Measurements from ENCODE around the gene SCAF1.

Gene SCAF1

DNA sequence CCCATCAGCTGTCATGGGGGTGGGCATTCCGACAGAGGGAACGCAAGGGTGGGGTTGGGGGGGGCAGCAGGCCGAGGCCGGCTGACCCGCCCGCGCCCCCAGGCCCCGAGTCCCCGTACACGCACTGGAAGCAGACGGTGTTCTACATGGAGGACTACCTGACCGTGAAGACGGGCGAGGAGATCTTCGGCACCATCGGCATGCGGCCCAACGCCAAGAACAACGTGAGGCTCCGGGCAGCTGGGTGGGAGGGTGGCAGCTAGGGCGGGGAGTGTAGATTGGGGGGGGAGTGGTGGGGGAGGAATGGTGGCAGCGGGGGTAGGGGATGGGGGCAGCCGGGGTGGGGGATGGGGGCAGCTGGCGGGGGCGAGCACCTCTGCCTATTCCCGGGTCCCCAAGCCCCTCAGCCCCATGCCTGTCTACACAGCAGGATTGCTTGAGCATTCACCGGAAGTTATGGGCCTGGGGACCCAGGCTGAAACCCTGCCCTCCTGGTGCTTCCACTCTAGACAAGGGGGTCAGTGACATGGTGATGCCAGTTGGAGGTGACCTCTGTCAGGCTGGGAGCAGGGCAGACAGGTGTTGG is 44.6 kb downstream of the SCAF1 start:
- no peak for DNase-seq

GRCh38 chr19:49687150-49687549 is 45.1 kb downstream of the SCAF1 start:
- no peak for DNase-seq

GRCh38 chr19:49687566-49688316 is 45.7 kb downstream of the SCAF1 start:
- DNase-seq, result no peak

- DNase-seq, result no peak
Observed at GRCh38 chr19:49688531-49689132, 46.6 kb downstream of the SCAF1 start.

DNA sequence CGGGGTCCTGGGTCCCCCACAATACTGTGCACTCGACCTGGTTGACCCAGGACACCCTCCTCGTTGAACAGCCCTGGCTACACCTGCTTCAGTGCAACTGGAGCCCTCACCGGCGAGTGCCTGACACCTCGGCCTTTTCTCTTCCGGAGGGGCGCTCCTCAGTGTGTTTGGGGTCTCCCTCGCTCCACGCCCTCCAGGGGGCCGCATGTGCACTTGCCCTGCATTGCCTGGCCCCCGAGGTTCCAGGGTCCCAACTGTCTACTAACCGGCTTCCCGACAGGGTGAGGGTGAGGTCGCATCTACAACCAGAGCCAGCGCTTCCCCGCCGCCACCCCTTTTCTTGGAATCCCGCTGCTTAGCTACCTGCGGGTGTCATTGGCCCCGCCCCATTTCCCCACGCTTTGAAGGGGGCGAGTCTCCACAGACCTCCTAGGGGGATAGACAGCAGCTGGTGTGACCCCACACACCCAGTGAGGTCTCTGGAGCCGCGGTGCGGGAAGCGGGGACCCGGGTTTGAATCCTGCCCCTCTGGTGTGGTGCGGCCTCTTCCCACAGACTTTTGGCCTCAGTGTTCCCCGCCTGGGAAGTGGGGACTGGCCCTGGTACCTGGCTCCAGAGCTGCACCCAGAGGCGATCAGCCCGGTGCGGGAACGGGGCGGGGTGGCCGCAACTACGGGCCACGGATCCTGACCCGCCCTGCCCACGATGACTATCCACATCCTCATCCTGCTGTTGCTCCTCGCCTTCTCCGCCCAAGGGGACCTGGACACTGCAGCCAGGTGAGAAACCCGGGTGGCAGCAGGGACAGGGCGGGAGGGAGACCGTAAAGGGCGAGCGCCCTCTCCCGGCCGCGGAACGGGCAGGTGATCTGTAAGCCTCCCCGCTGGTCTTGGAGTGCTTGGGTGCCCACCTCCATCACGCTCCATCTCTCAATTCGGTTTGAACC is 47.4 kb downstream of the SCAF1 start, which contains the start of gene ADM5:
Gene ADM5 (plus strand): TSS at position 462 of the 946 bp plus-strand sequence. CDS start 244 bp downstream, at position 706.
- DNase-seq, result no peak

- DNase-seq, result no peak
Observed at GRCh38 chr19:49690079-49690655, 48.2 kb downstream of the SCAF1 start.

- DNase-seq, result no peak
Observed at GRCh38 chr19:49690656-49691242, 48.7 kb downstream of the SCAF1 start, which contains the start of gene CPT1C. TSS of gene CPT1C (plus strand) at chr19:49691116. CDS start at chr19:49692253, 1,137 bp downstream.

DNA sequence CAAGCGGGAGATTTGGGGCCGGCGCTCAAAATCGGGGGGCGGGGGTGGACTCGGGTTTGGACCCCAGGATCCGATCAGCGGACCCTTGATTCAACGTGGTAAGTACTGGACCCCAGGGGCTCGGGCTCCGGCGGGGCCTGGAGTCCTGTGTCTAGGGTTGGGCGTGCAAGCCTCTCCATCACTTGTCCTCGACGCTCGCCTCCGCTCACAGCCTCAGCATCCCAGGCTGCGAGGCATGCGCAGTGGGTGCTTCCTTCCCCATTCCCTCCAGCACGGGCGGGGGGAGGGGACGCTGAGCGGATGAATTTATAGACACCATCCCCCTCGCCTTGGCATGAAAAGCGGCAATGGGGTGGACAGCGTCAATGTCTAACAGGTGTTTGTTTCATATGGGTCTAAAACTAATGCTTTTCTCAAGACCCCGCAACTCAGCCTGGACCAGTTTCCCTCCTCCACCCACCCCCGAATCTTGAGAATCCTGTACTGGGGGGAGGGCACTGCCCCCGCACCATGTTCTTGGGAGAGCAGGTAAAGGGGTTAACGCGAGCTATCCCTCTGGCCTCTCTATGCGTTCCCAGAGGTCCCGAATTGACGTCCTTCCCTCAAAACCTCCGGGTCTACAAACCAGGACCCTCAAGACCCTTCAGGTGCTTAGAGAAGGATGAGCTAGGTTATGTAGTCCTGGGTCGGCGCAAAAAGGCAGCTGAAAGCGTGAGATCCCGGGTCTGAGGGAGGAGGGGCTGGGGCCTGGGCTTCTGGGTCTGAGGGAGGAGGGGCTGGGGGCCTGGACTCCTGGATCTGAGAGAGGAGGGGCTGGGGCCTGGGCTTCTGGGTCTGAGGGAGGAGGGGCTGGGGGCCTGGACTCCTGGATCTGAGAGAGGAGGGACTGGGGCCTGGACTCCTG is 49.5 kb downstream of the SCAF1 start:
- DNase-seq, result no peak

GRCh38 chr19:49692147-49692506 is 50.1 kb downstream of the SCAF1 start:
- DNase-seq, result no peak

GRCh38 chr19:49696115-49696514 is 54.1 kb downstream of the SCAF1 start:
- DNase-seq, result no peak

DNA sequence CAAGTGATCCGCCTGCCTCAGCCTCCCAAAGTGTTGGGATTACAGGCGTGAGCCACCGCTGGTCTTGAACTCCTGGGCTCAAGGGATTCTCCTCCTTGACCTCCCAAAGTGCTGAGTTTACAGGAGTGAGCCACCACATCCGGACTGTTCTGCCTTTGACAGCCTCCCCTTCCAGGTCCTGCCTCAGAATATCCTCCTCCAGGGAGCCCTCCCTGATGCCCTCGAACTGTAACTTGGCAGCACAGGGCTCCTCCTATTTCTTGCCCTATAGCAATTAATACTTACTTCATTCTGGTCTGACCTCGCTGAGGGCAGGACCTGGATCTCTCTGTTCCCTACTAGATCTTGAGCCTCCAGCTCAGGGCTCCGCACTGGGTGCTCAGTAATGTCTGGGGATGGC is 54.9 kb downstream of the SCAF1 start:
- DNase-seq, result no peak

GRCh38 chr19:49699364-49699763 is 57.4 kb downstream of the SCAF1 start:
- DNase-seq, result no peak

- no peak for DNase-seq
Observed at GRCh38 chr19:49700563-49700962, 58.6 kb downstream of the SCAF1 start.

DNA sequence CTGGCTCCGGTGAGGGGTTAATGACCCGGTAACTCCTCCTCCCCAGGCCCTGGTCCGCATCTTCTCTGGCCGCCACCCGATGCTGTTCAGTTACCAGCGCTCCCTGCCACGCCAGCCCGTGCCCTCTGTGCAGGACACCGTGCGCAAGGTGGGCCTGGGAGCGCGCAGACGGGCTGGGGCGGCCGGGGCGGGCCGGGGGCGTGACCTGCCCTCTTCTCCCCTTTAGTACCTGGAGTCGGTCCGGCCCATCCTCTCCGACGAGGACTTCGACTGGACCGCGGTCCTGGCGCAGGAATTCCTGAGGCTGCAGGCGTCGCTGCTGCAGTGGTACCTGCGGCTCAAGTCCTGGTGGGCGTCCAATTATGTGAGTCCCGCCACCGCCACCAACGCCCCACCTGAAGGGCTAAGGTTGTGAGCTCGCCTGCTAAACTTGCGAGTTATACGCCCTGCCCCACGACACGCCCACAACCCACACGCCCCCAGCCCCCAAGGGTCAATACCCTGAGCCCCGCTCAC is 59.3 kb downstream of the SCAF1 start:
- DNase-seq, result no peak

- DNase-seq, result no peak
Observed at GRCh38 chr19:49704888-49705642, 63.1 kb downstream of the SCAF1 start.

DNA sequence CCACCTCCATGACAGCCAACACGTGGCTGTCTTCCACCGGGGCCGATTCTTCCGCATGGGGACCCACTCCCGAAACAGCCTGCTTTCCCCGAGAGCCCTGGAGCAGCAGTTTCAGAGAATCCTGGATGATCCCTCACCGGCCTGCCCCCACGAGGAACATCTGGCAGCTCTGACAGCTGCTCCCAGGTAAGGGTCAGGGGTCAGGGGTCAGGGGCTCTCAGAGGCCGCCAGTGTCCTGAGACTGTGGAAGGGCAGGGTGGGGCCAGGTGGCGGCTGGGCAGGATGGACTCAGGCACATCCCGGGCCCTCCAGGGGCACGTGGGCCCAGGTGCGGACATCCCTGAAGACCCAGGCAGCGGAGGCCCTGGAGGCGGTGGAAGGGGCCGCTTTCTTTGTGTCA is 63.9 kb downstream of the SCAF1 start:
- no peak for DNase-seq

Measured in NCI-H226 (cell line).